ENCODE results near the gene CERS5.
"Not testable (repeated sequence)": the region's sequence is repeated elsewhere in the genome, so short reads cannot be mapped to it uniquely, and the experiment has no call there.

CERS5 gene

GRCh38 chr12:50101663-50102062 lies 65.5 kb downstream of the CERS5 start:
- DNase-seq: peak; percentile 42

- no peak for DNase-seq
These were observed 66.6 kb downstream of the CERS5 start for GRCh38 chr12:50100561-50100960.

GRCh38 chr12:50099302-50100008 lies 67.7 kb downstream of the CERS5 start:
- no peak for DNase-seq

GRCh38 chr12:50097952-50098351 lies 69.2 kb downstream of the CERS5 start:
- no peak for DNase-seq

- DNase-seq: no peak
These were observed 76.8 kb downstream of the CERS5 start for GRCh38 chr12:50090391-50090790.

GRCh38 chr12:50089730-50090129 lies 77.4 kb downstream of the CERS5 start:
- DNase-seq: no peak

GRCh38 chr12:50088577-50089335 lies 78.4 kb downstream of the CERS5 start:
- peak; percentile 85 for DNase-seq

GRCh38 chr12:50087995-50088394 lies 79.2 kb downstream of the CERS5 start:
- no peak for DNase-seq

- DNase-seq: no peak
These were observed 80.0 kb downstream of the CERS5 start for GRCh38 chr12:50087151-50087550.

- DNase-seq: no peak
These were observed 81.0 kb downstream of the CERS5 start for GRCh38 chr12:50086148-50086547.

- no peak for DNase-seq
These were observed 81.5 kb downstream of the CERS5 start for GRCh38 chr12:50085615-50086072.

GRCh38 chr12:50084775-50085614 lies 82.2 kb downstream of the CERS5 start, which contains the start of gene SMARCD1:
TSS of gene SMARCD1 (plus strand) at chr12:50085342. CDS start at chr12:50085370, 28 bp downstream.
- peak; percentile 96 for DNase-seq

GRCh38 chr12:50084409-50084774 lies 82.8 kb downstream of the CERS5 start:
- DNase-seq: not testable (repeated sequence)

- no peak for DNase-seq
These were observed 83.9 kb downstream of the CERS5 start for GRCh38 chr12:50083301-50083700.

- DNase-seq: no peak
These were observed 84.5 kb downstream of the CERS5 start for GRCh38 chr12:50082644-50083043.

- DNase-seq: no peak
These were observed 85.9 kb downstream of the CERS5 start for GRCh38 chr12:50081096-50081808.

- no peak for DNase-seq
These were observed 87.4 kb downstream of the CERS5 start for GRCh38 chr12:50079771-50080170.

All from hematopoietic multipotent progenitor cell treated with erythropoietin and hydrocortisone succinate and interleukin-3 and kit ligand, for 6 days (in vitro differentiated cells).